Esophagus squamous epithelium (tissue), 4 donors: ENCODE data around the gene ADCY5.

ENCODE experiments used
- POLR2A ChIP-seq, 4 donors: fragments of 450-650 bp; IDR thresholded peaks; one replicate each; pipeline ENCODE4 v1.6.1; 2017; ENCODE audit warnings: antibody characterized with exemption in 4 of 4, mild to moderate bottlenecking in 4 of 4, moderate library complexity in 3 of 4
- TF ChIP-seq, protein P1 (sequence below), 6 experiments: fragments of 450-650 bp in 4 of 6; fragments of 200-600 bp in 2 of 6; sonication (generic) in 2 of 6; IDR thresholded peaks; one replicate each; pipeline ENCODE4 v1.5.1; 2016 to 2019; ENCODE audit warnings: antibody characterized with exemption in 6 of 6, mild to moderate bottlenecking in 4 of 6, moderate library complexity in 4 of 6

- TF ChIP-seq, protein P1, sequence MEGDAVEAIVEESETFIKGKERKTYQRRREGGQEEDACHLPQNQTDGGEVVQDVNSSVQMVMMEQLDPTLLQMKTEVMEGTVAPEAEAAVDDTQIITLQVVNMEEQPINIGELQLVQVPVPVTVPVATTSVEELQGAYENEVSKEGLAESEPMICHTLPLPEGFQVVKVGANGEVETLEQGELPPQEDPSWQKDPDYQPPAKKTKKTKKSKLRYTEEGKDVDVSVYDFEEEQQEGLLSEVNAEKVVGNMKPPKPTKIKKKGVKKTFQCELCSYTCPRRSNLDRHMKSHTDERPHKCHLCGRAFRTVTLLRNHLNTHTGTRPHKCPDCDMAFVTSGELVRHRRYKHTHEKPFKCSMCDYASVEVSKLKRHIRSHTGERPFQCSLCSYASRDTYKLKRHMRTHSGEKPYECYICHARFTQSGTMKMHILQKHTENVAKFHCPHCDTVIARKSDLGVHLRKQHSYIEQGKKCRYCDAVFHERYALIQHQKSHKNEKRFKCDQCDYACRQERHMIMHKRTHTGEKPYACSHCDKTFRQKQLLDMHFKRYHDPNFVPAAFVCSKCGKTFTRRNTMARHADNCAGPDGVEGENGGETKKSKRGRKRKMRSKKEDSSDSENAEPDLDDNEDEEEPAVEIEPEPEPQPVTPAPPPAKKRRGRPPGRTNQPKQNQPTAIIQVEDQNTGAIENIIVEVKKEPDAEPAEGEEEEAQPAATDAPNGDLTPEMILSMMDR (IDR thresholded peaks at IDR 0.05) = no peak
- no peak for TF ChIP-seq POLR2A (IDR thresholded peaks at IDR 0.05)
Measured at GRCh38 chr3:123459862-123460261, 11.0 kb upstream of the ADCY5 start.
